Breast epithelium (tissue), 3 donors: Measurements from ENCODE around the gene KRTAP4-4.
"Not testable (repeated sequence)": the region's sequence is repeated elsewhere in the genome, so short reads cannot be mapped to it uniquely, and the experiment has no call there.

Experiments
- POLR2A ChIP-seq: fragments of 450-650 bp; IDR thresholded peaks from one replicate; pipeline ENCODE4 v1.6.1; 2016; ENCODE audit warnings: antibody characterized with exemption, mild to moderate bottlenecking, moderate library complexity
- POLR2AphosphoS5 ChIP-seq, 3 donors: sonication (generic); formaldehyde crosslinking; IDR thresholded peaks; one replicate each; pipeline ENCODE4 v1.6.1; 2017; ENCODE audit warnings: antibody characterized with exemption in 3 of 3
- TF ChIP-seq, protein P1 (sequence below), 3 donors: fragments of 450-650 bp; IDR thresholded peaks; one replicate each; pipeline ENCODE4 v1.5.1; 2016 to 2017; ENCODE audit warnings: antibody characterized with exemption in 3 of 3, mild to moderate bottlenecking in 3 of 3, moderate library complexity in 3 of 3

DNA sequence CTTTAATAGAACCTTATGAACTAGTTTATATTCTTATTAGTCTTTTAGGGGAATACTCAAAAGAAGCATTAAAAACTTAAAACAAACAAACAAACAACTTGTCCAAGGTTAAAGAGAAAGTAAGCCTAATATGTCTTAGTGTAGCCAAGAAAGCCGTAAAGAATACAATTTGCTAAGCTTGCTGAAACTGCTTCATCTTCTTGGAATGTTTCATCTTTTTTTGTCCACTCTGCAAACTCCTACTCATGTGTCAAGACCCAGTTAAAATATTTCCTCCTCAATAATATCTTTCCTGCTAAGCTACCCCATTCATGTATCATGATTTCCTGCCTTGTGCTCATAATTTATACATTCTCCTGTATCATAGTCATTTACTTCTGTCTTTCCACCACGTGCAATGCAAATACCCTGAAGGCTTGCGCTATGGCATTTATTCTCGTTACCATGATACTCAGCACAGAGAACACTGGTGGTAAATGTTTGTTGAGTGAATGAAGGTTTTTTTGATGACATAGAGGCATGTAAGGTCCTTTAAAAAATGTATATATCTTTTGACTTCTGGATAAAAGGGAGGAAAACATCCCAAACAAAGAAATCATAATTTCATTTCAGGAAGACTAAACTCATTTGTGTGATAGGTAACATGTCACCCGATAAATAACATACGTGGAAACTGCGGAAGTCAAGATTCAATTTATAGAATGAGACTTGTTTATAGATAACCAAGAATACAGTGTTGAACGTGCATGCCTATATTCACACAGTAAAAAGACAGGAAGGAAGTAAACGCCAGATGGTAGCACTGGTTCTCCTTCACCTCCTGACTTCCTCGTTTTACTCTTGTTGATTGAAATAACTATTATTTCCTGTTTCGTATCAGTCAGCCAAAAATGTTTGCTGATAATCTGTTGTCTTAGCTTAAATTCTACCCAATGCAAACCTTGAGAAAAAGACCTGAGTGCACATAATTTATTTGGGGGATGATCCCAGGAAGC is 40.6 kb downstream of the KRTAP4-4 start:
- TF ChIP-seq, protein P1, sequence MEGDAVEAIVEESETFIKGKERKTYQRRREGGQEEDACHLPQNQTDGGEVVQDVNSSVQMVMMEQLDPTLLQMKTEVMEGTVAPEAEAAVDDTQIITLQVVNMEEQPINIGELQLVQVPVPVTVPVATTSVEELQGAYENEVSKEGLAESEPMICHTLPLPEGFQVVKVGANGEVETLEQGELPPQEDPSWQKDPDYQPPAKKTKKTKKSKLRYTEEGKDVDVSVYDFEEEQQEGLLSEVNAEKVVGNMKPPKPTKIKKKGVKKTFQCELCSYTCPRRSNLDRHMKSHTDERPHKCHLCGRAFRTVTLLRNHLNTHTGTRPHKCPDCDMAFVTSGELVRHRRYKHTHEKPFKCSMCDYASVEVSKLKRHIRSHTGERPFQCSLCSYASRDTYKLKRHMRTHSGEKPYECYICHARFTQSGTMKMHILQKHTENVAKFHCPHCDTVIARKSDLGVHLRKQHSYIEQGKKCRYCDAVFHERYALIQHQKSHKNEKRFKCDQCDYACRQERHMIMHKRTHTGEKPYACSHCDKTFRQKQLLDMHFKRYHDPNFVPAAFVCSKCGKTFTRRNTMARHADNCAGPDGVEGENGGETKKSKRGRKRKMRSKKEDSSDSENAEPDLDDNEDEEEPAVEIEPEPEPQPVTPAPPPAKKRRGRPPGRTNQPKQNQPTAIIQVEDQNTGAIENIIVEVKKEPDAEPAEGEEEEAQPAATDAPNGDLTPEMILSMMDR (IDR thresholded peaks at IDR 0.05): not testable (repeated sequence)
- not testable (repeated sequence) for TF ChIP-seq POLR2AphosphoS5 (IDR thresholded peaks at IDR 0.05); POLR2A
